HG02973 (cell line): ENCODE results near the gene SLC6A20.

ENCODE experiments used
- ATAC-seq: cut with Tn5 transposase; IDR thresholded peaks from one replicate; pipeline ENCODE4 v1.9.1; 2021; ENCODE audit warnings: moderate library complexity; ENCODE audit not compliant: unreplicated experiment

The SLC6A20 gene

GRCh38 chr3:45730409-45731154 lies 65.8 kb downstream of the SLC6A20 start:
- no peak for ATAC-seq

GRCh38 chr3:45729614-45730013 lies 66.7 kb downstream of the SLC6A20 start:
- no peak for ATAC-seq

- ATAC-seq, result no peak
Observed at GRCh38 chr3:45724911-45725310, 71.4 kb downstream of the SLC6A20 start.

GRCh38 chr3:45719655-45720487 lies 76.5 kb downstream of the SLC6A20 start:
- no peak for ATAC-seq

GRCh38 chr3:45716790-45717336 lies 79.5 kb downstream of the SLC6A20 start:
- ATAC-seq, result no peak

- ATAC-seq, result no peak
Observed at GRCh38 chr3:45715945-45716344, 80.4 kb downstream of the SLC6A20 start.

GRCh38 chr3:45712434-45713110 lies 83.8 kb downstream of the SLC6A20 start:
- ATAC-seq, result no peak

- no peak for ATAC-seq
Observed at GRCh38 chr3:45711931-45712330, 84.4 kb downstream of the SLC6A20 start.

GRCh38 chr3:45705839-45706808 lies 90.2 kb downstream of the SLC6A20 start:
- ATAC-seq, result no peak
